Glutamatergic neuron (in vitro differentiated cells): ENCODE results near the gene VPS13D. TPM values are rescaled to one million over a fixed set of nuclear protein-coding genes. Genes with fewer than 3 reads are reported as not detected.

ENCODE experiments used
- DNase-seq: peaks from one replicate; pipeline ENCODE4 v3.0.0; 2022
- H3K27ac Mint-ChIP-seq: one replicate; pipeline ENCODE4 v1.8.0; 2020; ENCODE audit warnings: mild to moderate bottlenecking, mixed read lengths, inconsistent platforms; ENCODE audit not compliant: unreplicated experiment
- H3K27me3 Mint-ChIP-seq: one replicate; pipeline ENCODE4 v1.8.0; 2020; ENCODE audit warnings: mild to moderate bottlenecking, moderate library complexity, mixed read lengths, inconsistent platforms; ENCODE audit not compliant: unreplicated experiment
- H3K36me3 Mint-ChIP-seq: one replicate; pipeline ENCODE4 v1.8.0; 2020; ENCODE audit warnings: mild to moderate bottlenecking, mixed read lengths, inconsistent platforms; ENCODE audit not compliant: unreplicated experiment
- H3K4me1 Mint-ChIP-seq: one replicate; pipeline ENCODE4 v1.8.0; 2020; ENCODE audit warnings: mild to moderate bottlenecking, low read depth, mixed read lengths, inconsistent platforms; ENCODE audit not compliant: unreplicated experiment
- H3K4me3 Mint-ChIP-seq: one replicate; pipeline ENCODE4 v1.8.0; 2020; ENCODE audit warnings: mild to moderate bottlenecking, mixed read lengths, inconsistent platforms; ENCODE audit not compliant: unreplicated experiment
- H3K9me3 Mint-ChIP-seq: one replicate; pipeline ENCODE4 v1.8.0; 2020; ENCODE audit warnings: mild to moderate bottlenecking, moderate library complexity, mixed read lengths, inconsistent platforms; ENCODE audit not compliant: unreplicated experiment
- total RNA-seq: library from RNA; stranded (reverse); fragmentation: NEBNext Ultra II Directional; extraction: Animal tissue kit (Norgen Biotek cat#: 25700); gene quantifications from one replicate; pipeline ENCODE4 v1.2.1, GENCODE V29; 2021; ENCODE audit not compliant: unreplicated experiment
- TF ChIP-seq, protein P1 (sequence below): fragments of 200-600 bp; sonication (generic); IDR thresholded peaks from one replicate; pipeline ENCODE4 v1.5.0; 2021; ENCODE audit not compliant: partially characterized antibody, unreplicated experiment

The VPS13D gene
- total RNA-seq, 1 donor from 2014 or later: 32.8 TPM

DNA sequence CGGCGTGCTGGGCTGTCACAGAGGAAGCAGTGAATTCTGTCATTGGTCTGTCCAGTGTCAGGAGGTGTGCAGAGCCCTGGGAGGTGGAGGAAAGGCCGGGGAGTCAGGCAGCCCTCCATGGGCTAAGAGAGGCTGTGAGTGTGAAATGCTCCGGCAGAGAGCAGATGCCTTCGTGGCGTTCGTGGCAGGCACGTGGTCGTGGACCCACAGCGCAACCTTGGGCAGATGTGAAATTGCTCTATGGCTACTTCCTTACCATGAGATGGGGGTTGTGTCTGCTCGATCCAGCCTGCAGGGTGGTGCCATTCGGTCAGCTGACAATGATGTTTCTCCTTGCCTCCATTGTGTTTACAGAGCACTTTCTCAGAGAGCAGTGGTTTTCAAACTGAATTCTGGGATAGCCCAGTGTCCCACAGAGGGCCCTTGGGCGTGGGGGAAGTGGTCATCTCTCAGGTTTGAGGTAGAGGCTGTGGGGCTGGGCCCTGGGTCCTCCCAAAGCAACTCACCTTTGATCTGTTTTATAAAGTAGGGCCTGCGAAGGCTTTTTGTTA lies 35.1 kb upstream of the VPS13D start:
- no peak for DNase-seq
- TF ChIP-seq, protein P1, sequence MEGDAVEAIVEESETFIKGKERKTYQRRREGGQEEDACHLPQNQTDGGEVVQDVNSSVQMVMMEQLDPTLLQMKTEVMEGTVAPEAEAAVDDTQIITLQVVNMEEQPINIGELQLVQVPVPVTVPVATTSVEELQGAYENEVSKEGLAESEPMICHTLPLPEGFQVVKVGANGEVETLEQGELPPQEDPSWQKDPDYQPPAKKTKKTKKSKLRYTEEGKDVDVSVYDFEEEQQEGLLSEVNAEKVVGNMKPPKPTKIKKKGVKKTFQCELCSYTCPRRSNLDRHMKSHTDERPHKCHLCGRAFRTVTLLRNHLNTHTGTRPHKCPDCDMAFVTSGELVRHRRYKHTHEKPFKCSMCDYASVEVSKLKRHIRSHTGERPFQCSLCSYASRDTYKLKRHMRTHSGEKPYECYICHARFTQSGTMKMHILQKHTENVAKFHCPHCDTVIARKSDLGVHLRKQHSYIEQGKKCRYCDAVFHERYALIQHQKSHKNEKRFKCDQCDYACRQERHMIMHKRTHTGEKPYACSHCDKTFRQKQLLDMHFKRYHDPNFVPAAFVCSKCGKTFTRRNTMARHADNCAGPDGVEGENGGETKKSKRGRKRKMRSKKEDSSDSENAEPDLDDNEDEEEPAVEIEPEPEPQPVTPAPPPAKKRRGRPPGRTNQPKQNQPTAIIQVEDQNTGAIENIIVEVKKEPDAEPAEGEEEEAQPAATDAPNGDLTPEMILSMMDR: no peak
- Mint-ChIP-seq H3K4me3 (no peak overlapping the region), H3K27ac (no peak overlapping the region), H3K4me1 (peaks cover 2% of the 10 kb centered on the region), H3K36me3 (no peaks in the 10 kb centered on the region), H3K27me3 (peaks cover 7% of the 10 kb centered on the region), H3K9me3 (peaks cover 6% of the 10 kb centered on the region)

DNA sequence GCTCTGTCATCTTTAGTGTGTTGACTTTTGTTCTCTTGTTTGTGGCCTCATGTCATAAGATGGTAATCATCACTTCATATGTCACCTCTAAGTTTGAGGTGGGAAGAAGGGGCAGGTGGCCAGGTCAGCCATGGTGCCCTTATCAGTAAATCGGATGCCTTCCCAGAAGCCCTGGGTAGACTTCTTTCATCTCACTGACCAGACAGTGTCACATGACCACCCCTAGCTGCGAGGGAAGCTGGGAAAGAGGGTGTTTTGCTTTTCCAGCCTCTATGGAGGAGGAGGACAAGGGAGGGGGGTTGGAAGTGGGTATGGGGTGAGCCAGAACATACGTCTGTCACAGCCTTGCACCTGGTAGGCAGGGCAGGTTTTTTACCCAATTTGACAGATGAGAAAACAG lies 34.4 kb upstream of the VPS13D start:
- H3K4me3 Mint-ChIP-seq: no peak overlapping the region
- DNase-seq: no peak
- no peak overlapping the region for H3K27ac Mint-ChIP-seq
- H3K9me3 Mint-ChIP-seq: peaks cover 5% of the 10 kb centered on the region
- no peaks in the 10 kb centered on the region for H3K36me3 Mint-ChIP-seq
- peaks cover 7% of the 10 kb centered on the region for H3K27me3 Mint-ChIP-seq
- TF ChIP-seq, protein P1: no peak
- peaks cover 9% of the 10 kb centered on the region for H3K4me1 Mint-ChIP-seq

DNA sequence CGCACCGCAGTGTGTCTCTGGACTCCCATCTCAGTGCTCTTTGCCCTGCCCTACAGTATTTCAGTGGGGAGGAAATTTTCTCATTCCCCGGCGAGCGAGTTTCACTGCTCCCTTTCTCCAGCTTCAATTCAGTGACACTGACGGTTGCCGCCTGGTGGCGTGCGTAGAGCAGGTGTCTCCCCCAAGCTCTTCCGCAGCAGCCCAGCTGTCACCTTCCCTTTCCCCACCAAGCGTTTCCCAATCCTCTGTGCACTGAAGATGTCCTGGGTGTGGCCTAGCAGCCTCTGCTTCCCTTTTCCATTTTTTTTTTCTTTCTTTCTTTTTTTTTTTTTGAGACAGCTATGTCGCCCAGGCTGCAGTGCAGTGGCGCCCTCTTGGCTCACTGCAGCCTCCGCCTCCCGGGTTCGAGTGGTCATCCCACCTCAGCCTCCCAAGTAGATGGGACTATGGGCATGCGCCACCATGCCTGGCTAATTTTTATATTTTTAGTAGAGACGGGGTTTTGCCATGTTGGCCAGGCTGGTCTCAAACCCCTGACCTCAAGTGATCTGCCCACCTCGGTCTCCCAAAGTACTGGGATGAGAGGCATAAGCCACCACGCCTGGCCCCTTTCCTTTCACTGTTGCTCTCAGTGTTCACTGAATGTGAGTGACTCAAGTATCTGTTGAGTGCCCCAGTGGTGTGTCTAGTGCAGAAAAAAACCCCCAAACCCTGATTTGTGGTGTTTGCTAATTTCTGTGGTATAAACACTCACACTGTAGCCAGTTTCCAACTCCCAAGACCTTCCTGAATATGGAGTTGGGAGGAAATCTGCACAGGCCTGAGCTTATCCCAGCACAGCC lies 33.0 kb upstream of the VPS13D start:
- peaks cover 10% of the 10 kb centered on the region for H3K4me1 Mint-ChIP-seq
- no peak overlapping the region for H3K4me3 Mint-ChIP-seq

DNA sequence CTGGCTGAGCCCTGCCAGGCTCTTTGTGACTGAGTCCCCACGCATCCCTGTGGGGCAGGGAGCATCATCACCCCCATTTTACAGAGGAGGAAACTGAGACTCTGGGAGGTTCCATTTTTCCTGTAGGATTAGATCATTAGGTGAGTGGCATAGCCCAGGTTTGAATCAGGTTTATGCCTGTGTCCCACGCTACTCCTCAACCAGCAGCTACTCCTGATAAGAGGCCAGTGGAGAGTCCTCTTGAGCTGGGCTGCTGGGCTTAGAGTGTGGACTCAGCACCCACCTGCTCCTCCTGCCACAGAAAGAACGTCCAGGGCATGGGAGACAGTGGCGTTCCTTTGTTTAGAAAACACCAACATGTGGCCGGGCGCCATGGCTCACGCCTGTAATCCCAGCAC lies 32.3 kb upstream of the VPS13D start:
- H3K27ac Mint-ChIP-seq: no peak overlapping the region
- H3K9me3 Mint-ChIP-seq: peaks cover 5% of the 10 kb centered on the region
- peaks cover 10% of the 10 kb centered on the region for H3K4me1 Mint-ChIP-seq

More for the DNA sequence above, 33.0 kb upstream of the VPS13D start:
- H3K36me3 Mint-ChIP-seq: no peaks in the 10 kb centered on the region
- DNase-seq: no peak
- H3K27ac Mint-ChIP-seq: peak overlapping the region; percentile 52
- H3K27me3 Mint-ChIP-seq: peaks cover 7% of the 10 kb centered on the region
- H3K9me3 Mint-ChIP-seq: peaks cover 5% of the 10 kb centered on the region
- TF ChIP-seq, protein P1: peak; percentile 47

More for the DNA sequence above, 32.3 kb upstream of the VPS13D start:
- no peaks in the 10 kb centered on the region for H3K36me3 Mint-ChIP-seq
- TF ChIP-seq, protein P1: no peak
- H3K27me3 Mint-ChIP-seq: peaks cover 7% of the 10 kb centered on the region
- DNase-seq: no peak
- no peak overlapping the region for H3K4me3 Mint-ChIP-seq
